ENCODE results near the gene JAKMIP3.

JAKMIP3 gene

DNA sequence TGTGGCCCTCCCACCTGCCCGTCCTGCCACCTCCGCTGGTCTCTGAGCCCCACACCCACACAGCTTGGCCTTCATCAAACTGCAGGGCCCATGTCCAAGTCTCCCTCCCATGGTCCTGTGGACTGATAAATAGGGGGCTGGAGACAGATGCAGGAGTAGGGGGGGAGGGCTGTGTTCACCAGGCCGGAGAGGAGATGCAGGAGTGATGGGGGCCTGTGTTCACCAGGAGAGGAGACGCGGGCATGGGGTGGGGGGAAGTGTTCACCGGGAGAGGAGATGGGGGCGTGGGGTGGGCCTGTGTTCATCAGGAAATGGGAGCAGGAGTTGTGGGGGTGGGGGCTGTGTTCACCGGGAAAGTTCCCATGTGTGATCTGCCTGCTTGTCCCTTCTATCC lies 37.0 kb downstream of the JAKMIP3 start:
- Mint-ChIP-seq H3K27me3 (ENCODE audit: low read depth) (peaks cover 5% of the 10 kb centered on the region), H3K4me1 (ENCODE audit: low read depth) (no peaks in the 10 kb centered on the region), H3K36me3 (ENCODE audit: low read depth) (no peaks in the 10 kb centered on the region), H3K9me3 (no peaks in the 10 kb centered on the region), H3K27ac (no peak overlapping the region), H3K4me3 (no peak overlapping the region)
- DNase-seq (ENCODE audit: low spot score): no peak

DNA sequence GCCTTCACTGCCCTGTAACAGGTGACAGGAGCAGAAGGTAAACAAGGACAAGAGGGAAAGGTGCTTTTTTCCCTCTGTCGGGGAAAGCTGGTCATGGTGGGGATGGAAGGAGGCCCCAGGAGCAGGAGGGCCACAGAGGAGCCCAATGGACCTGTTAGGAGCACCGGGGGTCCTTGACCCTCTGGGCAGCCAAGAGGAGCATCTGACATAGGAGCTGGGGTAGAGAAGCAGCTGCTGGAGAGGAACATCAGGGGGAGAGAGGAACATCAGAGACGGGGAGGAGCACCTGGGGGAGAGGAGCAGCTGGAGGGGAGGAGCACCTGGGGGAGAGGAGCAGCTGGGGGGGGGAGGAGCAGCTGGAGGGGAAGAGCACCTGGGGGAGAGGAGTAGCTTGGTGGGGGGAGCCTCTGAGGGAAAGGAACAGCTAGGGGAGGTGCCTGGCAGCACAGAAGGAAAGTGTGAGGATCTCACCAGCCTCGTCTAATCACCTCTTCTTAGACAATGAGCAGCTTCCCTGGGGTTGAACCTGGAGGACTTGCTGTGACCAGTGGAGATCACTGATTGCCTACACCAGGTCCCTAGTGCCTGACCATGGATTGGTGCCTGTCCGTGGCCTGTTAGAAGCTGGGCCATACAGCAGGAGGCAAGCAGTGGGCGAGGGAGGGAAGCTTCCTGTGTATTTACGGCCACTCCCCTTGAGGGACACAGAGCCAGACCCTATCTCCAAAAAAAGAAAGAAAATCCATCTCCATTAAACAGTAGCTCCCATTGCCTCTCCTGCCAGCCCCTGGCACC lies 37.6 kb downstream of the JAKMIP3 start:
- DNase-seq (ENCODE audit: low spot score): no peak
- H3K27ac Mint-ChIP-seq: no peak overlapping the region
- no peak overlapping the region for H3K4me3 Mint-ChIP-seq
- no peaks in the 10 kb centered on the region for H3K4me1 Mint-ChIP-seq (ENCODE audit: low read depth)
- H3K9me3 Mint-ChIP-seq: no peaks in the 10 kb centered on the region
- H3K27me3 Mint-ChIP-seq (ENCODE audit: low read depth): no peaks in the 10 kb centered on the region
- no peaks in the 10 kb centered on the region for H3K36me3 Mint-ChIP-seq (ENCODE audit: low read depth)

GRCh38 chr10:132104062-132104461 lies 38.3 kb downstream of the JAKMIP3 start:
- Mint-ChIP-seq H3K36me3 (ENCODE audit: low read depth) (no peaks in the 10 kb centered on the region), H3K4me3 (no peak overlapping the region), H3K4me1 (ENCODE audit: low read depth) (no peaks in the 10 kb centered on the region), H3K9me3 (no peaks in the 10 kb centered on the region), H3K27me3 (ENCODE audit: low read depth) (no peaks in the 10 kb centered on the region), H3K27ac (no peak overlapping the region)
- DNase-seq (ENCODE audit: low spot score): no peak

GRCh38 chr10:132104471-132105301 lies 38.9 kb downstream of the JAKMIP3 start:
- H3K4me1 Mint-ChIP-seq (ENCODE audit: low read depth): no peaks in the 10 kb centered on the region
- no peaks in the 10 kb centered on the region for H3K36me3 Mint-ChIP-seq (ENCODE audit: low read depth)
- H3K4me3 Mint-ChIP-seq: no peak overlapping the region
- H3K27me3 Mint-ChIP-seq (ENCODE audit: low read depth): no peaks in the 10 kb centered on the region
- no peaks in the 10 kb centered on the region for H3K9me3 Mint-ChIP-seq
- DNase-seq (ENCODE audit: low spot score): no peak
- H3K27ac Mint-ChIP-seq: no peak overlapping the region

GRCh38 chr10:132105302-132105995 lies 39.7 kb downstream of the JAKMIP3 start:
- H3K4me1 Mint-ChIP-seq (ENCODE audit: low read depth): no peaks in the 10 kb centered on the region
- no peaks in the 10 kb centered on the region for H3K27me3 Mint-ChIP-seq (ENCODE audit: low read depth)
- no peak overlapping the region for H3K4me3 Mint-ChIP-seq
- no peak for DNase-seq (ENCODE audit: low spot score)
- H3K36me3 Mint-ChIP-seq (ENCODE audit: low read depth): no peaks in the 10 kb centered on the region
- H3K9me3 Mint-ChIP-seq: no peaks in the 10 kb centered on the region
- no peak overlapping the region for H3K27ac Mint-ChIP-seq

GRCh38 chr10:132106431-132106830 lies 40.7 kb downstream of the JAKMIP3 start:
- no peak overlapping the region for H3K27ac Mint-ChIP-seq
- H3K9me3 Mint-ChIP-seq: no peaks in the 10 kb centered on the region
- H3K36me3 Mint-ChIP-seq (ENCODE audit: low read depth): no peaks in the 10 kb centered on the region
- no peaks in the 10 kb centered on the region for H3K27me3 Mint-ChIP-seq (ENCODE audit: low read depth)
- no peak overlapping the region for H3K4me3 Mint-ChIP-seq
- H3K4me1 Mint-ChIP-seq (ENCODE audit: low read depth): no peaks in the 10 kb centered on the region
- no peak for DNase-seq (ENCODE audit: low spot score)

GRCh38 chr10:132107186-132107948 lies 41.6 kb downstream of the JAKMIP3 start:
- H3K9me3 Mint-ChIP-seq: no peaks in the 10 kb centered on the region
- no peaks in the 10 kb centered on the region for H3K36me3 Mint-ChIP-seq (ENCODE audit: low read depth)
- DNase-seq (ENCODE audit: low spot score): no peak
- no peaks in the 10 kb centered on the region for H3K27me3 Mint-ChIP-seq (ENCODE audit: low read depth)
- no peak overlapping the region for H3K4me3 Mint-ChIP-seq
- H3K27ac Mint-ChIP-seq: no peak overlapping the region
- H3K4me1 Mint-ChIP-seq (ENCODE audit: low read depth): no peaks in the 10 kb centered on the region

DNA sequence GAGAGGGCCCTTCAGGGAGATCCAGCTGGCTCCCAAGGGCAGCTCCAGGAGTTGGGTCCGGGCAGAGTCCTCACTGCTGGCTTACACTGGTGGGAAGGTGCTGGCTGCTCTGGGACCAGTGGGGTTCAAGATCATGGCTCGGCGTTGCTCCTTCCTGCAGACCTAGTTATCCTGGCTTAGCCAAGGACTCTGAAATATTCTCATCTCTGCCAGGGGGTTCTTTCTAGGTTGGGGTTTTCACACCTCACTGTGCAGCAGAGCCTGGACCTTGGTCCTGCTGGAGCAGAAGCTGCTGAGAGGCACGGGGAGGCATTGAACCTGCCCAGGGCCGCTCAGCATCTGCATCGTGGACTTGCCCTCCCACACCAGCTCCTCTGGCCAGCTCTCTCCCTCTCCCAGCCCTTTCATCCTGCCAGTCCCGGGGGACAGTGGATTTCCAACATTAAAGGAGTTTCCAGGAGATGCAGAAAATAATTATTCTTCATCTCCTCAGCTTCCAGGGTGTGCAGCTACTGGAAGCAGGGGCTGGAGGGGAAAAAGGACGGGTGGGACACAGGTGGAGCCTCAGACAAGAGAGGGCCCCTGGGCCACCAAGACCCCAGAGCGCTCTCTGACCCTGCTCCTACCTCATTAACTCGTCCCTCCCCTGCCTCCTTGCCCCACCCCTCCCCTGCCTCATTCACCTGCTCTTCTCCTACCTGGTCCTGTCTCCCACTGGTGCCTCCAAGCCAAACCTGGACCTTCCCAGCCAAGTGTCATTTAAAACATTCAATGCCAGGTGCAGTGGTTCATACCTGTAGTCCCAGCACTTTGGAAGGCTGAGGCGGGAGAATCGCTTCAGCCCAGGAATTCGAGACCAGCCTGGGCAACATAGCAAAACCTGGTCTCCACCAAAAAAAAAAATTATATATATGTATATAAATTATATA lies 42.5 kb downstream of the JAKMIP3 start:
- Mint-ChIP-seq H3K27me3 (ENCODE audit: low read depth) (no peaks in the 10 kb centered on the region), H3K27ac (no peak overlapping the region), H3K4me1 (ENCODE audit: low read depth) (no peaks in the 10 kb centered on the region), H3K9me3 (no peaks in the 10 kb centered on the region), H3K36me3 (ENCODE audit: low read depth) (no peaks in the 10 kb centered on the region), H3K4me3 (no peak overlapping the region)
- DNase-seq (ENCODE audit: low spot score): no peak

GRCh38 chr10:132109341-132110110 lies 43.8 kb downstream of the JAKMIP3 start:
- H3K27me3 Mint-ChIP-seq (ENCODE audit: low read depth): no peaks in the 10 kb centered on the region
- H3K36me3 Mint-ChIP-seq (ENCODE audit: low read depth): no peaks in the 10 kb centered on the region
- no peak overlapping the region for H3K4me3 Mint-ChIP-seq
- no peak overlapping the region for H3K27ac Mint-ChIP-seq
- H3K4me1 Mint-ChIP-seq (ENCODE audit: low read depth): no peaks in the 10 kb centered on the region
- DNase-seq (ENCODE audit: low spot score): no peak
- H3K9me3 Mint-ChIP-seq: no peaks in the 10 kb centered on the region

GRCh38 chr10:132110111-132110521 lies 44.4 kb downstream of the JAKMIP3 start:
- H3K36me3 Mint-ChIP-seq (ENCODE audit: low read depth): no peaks in the 10 kb centered on the region
- H3K9me3 Mint-ChIP-seq: no peaks in the 10 kb centered on the region
- DNase-seq (ENCODE audit: low spot score): no peak
- no peak overlapping the region for H3K27ac Mint-ChIP-seq
- no peak overlapping the region for H3K4me3 Mint-ChIP-seq
- H3K4me1 Mint-ChIP-seq (ENCODE audit: low read depth): no peaks in the 10 kb centered on the region
- no peaks in the 10 kb centered on the region for H3K27me3 Mint-ChIP-seq (ENCODE audit: low read depth)

DNA sequence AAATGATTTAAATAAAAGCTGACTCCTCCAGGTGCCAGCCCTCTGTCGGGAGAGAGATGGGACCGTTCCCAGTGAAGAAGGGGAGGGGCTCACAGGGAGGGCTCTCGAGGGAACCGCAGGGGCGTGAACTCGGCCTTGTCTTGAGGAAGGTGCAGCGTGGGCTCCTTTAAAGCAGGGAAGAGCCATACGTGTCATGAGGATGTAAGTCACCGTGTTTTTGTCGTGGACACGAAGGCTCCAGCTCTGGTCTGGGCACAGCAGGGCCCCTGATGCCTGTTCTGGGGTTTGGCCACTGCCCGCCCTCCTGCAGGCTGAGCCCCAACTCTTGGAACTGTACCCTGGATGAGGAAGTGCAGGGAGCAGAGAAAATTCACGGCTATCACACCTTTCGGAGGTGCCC lies 45.0 kb downstream of the JAKMIP3 start:
- no peak for DNase-seq (ENCODE audit: low spot score)
- Mint-ChIP-seq H3K36me3 (ENCODE audit: low read depth) (no peaks in the 10 kb centered on the region), H3K4me1 (ENCODE audit: low read depth) (no peaks in the 10 kb centered on the region), H3K4me3 (no peak overlapping the region), H3K27ac (no peak overlapping the region), H3K9me3 (no peaks in the 10 kb centered on the region), H3K27me3 (ENCODE audit: low read depth) (no peaks in the 10 kb centered on the region)

DNA sequence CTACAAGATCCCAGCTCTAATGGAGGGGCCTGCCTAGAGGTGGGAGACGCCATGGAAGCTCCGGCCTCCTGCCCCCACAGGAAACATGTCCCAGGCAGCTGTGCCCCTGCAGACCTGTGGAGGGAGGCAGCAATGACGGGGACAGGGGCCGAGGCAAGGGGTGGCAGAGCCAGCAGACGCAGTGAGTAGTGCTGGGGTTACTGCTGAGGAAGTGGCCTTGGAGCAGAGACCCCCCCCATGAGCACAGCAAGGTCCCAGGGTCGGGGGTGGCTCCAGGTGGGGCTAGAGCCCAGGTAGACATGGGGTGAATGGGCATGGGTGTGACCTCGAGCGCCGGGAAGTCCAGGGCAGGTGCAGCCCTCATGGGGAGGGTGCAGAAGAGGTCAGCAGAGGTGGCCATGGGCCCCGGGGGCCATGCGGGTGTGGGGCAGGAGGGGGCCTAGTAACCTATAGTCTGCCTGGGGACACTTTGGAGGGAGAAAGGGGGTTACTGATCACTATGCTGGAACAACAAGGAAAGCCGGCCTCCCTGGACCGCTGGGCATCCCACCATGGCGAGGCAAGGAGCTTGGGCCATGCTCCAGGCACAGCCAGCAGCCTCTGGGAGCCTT lies 45.5 kb downstream of the JAKMIP3 start:
- DNase-seq (ENCODE audit: low spot score): no peak
- H3K9me3 Mint-ChIP-seq: no peaks in the 10 kb centered on the region

More for the DNA sequence above, 45.5 kb downstream of the JAKMIP3 start:
- H3K36me3 Mint-ChIP-seq (ENCODE audit: low read depth): no peaks in the 10 kb centered on the region
- H3K4me1 Mint-ChIP-seq (ENCODE audit: low read depth): no peaks in the 10 kb centered on the region
- H3K27ac Mint-ChIP-seq: no peak overlapping the region
- H3K27me3 Mint-ChIP-seq (ENCODE audit: low read depth): no peaks in the 10 kb centered on the region
- H3K4me3 Mint-ChIP-seq: no peak overlapping the region
